ENCODE results near the gene FPGS.

FPGS gene

DNA sequence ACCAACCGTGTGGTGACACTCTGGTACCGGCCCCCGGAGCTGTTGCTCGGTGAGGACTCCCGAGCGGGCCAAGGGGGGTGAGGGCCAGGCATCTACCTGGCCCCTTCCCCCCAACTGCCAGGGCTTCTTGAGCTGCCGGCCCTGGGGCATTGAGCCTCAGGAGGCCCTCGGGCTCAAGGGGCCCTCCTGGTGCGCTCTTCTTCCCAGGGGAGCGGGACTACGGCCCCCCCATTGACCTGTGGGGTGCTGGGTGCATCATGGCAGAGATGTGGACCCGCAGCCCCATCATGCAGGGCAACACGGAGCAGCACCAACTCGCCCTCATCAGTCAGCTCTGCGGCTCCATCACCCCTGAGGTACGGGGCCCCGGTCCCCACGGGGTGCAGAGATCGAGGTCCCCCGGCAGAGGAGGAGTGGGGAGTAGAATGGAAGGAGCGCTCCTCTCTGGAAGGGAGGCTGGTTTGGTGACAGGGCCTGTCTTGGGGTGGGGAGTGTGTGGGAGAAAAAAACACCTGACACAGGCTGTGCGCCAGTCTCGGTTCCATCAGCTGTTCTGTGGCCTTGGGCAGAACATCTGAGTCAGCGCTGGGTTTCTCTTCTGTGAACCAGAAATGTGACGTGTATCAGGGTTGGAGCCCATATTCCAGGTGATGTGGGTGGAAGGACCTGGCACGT is 14.2 kb upstream of the FPGS start:
- no peak for DNase-seq (ENCODE audit: low read depth)
- H3K4me3 ChIP-seq (replicated peaks; ENCODE audit: low read depth, low read length) = no peak overlapping the region
- TF ChIP-seq, protein P1, sequence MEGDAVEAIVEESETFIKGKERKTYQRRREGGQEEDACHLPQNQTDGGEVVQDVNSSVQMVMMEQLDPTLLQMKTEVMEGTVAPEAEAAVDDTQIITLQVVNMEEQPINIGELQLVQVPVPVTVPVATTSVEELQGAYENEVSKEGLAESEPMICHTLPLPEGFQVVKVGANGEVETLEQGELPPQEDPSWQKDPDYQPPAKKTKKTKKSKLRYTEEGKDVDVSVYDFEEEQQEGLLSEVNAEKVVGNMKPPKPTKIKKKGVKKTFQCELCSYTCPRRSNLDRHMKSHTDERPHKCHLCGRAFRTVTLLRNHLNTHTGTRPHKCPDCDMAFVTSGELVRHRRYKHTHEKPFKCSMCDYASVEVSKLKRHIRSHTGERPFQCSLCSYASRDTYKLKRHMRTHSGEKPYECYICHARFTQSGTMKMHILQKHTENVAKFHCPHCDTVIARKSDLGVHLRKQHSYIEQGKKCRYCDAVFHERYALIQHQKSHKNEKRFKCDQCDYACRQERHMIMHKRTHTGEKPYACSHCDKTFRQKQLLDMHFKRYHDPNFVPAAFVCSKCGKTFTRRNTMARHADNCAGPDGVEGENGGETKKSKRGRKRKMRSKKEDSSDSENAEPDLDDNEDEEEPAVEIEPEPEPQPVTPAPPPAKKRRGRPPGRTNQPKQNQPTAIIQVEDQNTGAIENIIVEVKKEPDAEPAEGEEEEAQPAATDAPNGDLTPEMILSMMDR (IDR thresholded peaks at IDR 0.05; ENCODE audit: low read length, missing control alignments) = no peak

DNA sequence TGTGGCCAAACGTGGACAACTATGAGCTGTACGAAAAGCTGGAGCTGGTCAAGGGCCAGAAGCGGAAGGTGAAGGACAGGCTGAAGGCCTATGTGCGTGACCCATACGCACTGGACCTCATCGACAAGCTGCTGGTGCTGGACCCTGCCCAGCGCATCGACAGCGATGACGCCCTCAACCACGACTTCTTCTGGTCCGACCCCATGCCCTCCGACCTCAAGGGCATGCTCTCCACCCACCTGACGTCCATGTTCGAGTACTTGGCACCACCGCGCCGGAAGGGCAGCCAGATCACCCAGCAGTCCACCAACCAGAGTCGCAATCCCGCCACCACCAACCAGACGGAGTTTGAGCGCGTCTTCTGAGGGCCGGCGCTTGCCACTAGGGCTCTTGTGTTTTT is 13.5 kb upstream of the FPGS start:
- no peak overlapping the region for H3K4me3 ChIP-seq (replicated peaks; ENCODE audit: low read depth, low read length)
- DNase-seq (ENCODE audit: low read depth) = no peak
- TF ChIP-seq, protein P1 (IDR thresholded peaks at IDR 0.05; ENCODE audit: low read length, missing control alignments) = no peak

DNA sequence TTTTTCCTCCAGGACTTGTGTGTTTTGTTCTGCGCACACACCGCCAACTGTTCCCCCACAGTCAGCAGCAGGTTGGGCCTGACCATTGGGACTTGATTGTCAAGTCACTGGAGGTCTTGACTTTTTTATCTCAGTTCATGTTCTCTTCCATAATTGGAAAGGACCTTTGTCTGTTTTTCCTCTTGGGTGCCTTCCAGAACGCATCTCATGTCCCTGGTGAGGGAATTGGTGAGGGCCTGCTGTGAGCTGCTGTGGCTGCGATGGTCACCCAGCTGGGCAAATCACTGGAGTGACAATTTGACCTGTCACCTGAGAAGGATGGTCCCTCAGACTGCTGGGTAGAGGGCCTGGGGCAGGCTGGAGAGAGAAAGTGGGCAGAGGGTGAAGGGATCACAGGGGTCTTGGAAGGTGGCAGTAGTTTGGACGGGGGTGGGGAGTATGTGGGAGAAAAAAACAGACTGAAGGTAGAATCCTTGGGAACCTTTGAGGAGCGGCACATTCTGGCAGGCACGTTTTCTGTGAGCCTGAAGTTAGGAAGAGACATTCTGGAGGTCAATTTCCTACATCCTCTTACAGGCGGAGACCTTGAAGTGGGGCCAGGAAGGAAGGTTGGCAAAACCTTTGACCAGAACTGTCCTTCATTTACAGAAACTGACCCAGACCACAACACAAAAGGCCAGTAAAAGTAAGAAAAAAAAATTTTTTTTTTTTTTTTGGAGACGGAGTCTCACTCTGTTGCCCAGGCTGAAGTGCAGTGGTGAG is 12.4 kb upstream of the FPGS start:
- H3K4me3 ChIP-seq (replicated peaks; ENCODE audit: low read depth, low read length) = no peak overlapping the region
- no peak for DNase-seq (ENCODE audit: low read depth)
- TF ChIP-seq, protein P1 (IDR thresholded peaks at IDR 0.05; ENCODE audit: low read length, missing control alignments) = no peak

DNA sequence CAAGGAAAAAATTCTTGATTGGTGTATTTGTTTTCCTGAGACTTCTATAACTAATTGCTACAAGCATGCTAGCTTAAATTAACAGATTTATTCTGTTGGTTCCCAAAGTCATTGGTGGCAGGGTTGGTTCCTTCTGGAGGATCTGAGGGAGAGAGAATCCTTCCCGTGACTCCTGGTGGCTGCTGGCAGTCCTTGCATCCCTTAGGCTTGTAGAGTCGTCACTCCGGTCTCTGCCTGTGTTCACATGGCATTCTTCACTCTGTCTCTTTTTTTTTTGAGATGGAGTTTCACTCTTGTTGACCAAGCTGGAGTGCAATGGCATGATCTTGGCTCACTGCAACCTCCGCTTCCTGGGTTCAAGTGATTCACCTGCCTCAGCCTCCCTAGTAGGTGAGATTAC is 11.6 kb upstream of the FPGS start:
- no peak for DNase-seq (ENCODE audit: low read depth)
- TF ChIP-seq, protein P1 (IDR thresholded peaks at IDR 0.05; ENCODE audit: low read length, missing control alignments) = no peak
- H3K4me3 ChIP-seq (replicated peaks; ENCODE audit: low read depth, low read length) = no peak overlapping the region

DNA sequence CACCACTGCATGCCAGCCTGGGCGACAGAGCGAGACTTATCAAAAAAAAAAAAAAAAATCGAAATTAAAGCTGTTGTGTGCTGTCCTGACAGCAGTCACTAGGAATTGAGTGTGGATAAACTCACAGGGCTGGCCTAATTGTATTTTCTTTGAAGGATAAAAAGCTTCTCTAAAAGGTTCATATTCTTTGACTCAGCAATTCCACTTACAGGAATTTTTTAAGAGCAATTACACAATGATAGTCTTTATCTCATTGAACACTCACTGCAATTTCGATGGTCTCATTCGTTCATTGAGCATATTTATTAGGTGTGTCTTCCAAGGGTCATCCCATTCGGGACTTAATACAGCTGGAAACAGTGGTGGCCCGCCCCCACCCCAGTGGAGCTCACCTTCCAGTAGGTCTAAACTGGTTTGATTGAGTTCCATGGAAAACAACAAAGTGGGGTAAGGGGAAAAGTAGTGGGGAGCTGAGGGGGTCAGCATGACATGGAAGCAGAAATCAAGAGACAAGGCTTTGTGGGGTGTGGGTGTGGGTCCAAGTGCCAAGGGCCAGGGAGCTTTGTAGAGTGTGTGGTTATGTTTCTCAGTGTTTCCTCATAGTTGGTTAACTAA is 10.2 kb upstream of the FPGS start:
- TF ChIP-seq, protein P1 (IDR thresholded peaks at IDR 0.05; ENCODE audit: low read length, missing control alignments) = no peak
- no peak for DNase-seq (ENCODE audit: low read depth)
- H3K4me3 ChIP-seq (replicated peaks; ENCODE audit: low read depth, low read length) = no peak overlapping the region

GRCh38 chr9:127793093-127793708 is 9.5 kb upstream of the FPGS start:
- no peak overlapping the region for H3K4me3 ChIP-seq (replicated peaks; ENCODE audit: low read depth, low read length)
- TF ChIP-seq, protein P1 (IDR thresholded peaks at IDR 0.05; ENCODE audit: low read length, missing control alignments) = no peak
- DNase-seq (ENCODE audit: low read depth) = no peak
